H9 (cell line): ENCODE measurements around the gene F2. TPM values are rescaled to one million over a fixed set of nuclear protein-coding genes. Genes with fewer than 3 reads are reported as not detected.

Source experiments
- DNase-seq: peaks from one replicate; pipeline ENCODE4 v3.0.0-alpha.2; 2017
- H2AFZ ChIP-seq: one replicate; pipeline ENCODE4 v1.6.1; 2013; ENCODE audit warnings: mild to moderate bottlenecking, low read length, control low read depth, moderate library complexity
- H2AK5ac ChIP-seq: 2 replicates; pipeline ENCODE4 v1.6.1; 2013; ENCODE audit warnings: low read length, control low read depth, mixed read lengths; ENCODE audit not compliant: insufficient read length
- H2BK120ac ChIP-seq: one replicate; pipeline ENCODE4 v1.6.1; 2013; ENCODE audit warnings: low read depth, mild to moderate bottlenecking, low read length, control low read depth, inconsistent platforms; ENCODE audit not compliant: poor library complexity, severe bottlenecking
- H2BK12ac ChIP-seq: 2 replicates; pipeline ENCODE4 v1.6.1; 2013; ENCODE audit warnings: low read length, control low read depth, mixed read lengths, low read depth; ENCODE audit not compliant: insufficient read length
- H2BK15ac ChIP-seq: 2 replicates; pipeline ENCODE4 v1.6.1; 2013; ENCODE audit warnings: low read depth, low read length, control low read depth
- H2BK20ac ChIP-seq: one replicate; pipeline ENCODE4 v1.6.1; 2013; ENCODE audit warnings: low read depth, mild to moderate bottlenecking, low read length, control low read depth, inconsistent platforms; ENCODE audit not compliant: poor library complexity, severe bottlenecking
- H2BK5ac ChIP-seq: 2 replicates; pipeline ENCODE4 v1.6.1; 2013; ENCODE audit warnings: low read length, control low read depth, mixed read lengths; ENCODE audit not compliant: insufficient read length
- H3K14ac ChIP-seq: 2 replicates; pipeline ENCODE4 v1.6.1; 2013; ENCODE audit warnings: low read length, control low read depth; ENCODE audit not compliant: insufficient read depth
- H3K18ac ChIP-seq: 2 replicates; pipeline ENCODE4 v1.6.1; 2013; ENCODE audit warnings: low read depth, mild to moderate bottlenecking, mixed read lengths, low read length, control low read depth; ENCODE audit not compliant: insufficient read length
- H3K23ac ChIP-seq: 2 replicates; pipeline ENCODE4 v1.6.1; 2013; ENCODE audit warnings: low read length, control low read depth, mixed read lengths, low read depth; ENCODE audit not compliant: insufficient read length
- H3K23me2 ChIP-seq: 2 replicates; pipeline ENCODE4 v1.6.1; 2013; ENCODE audit warnings: low read depth, mild to moderate bottlenecking, mixed read lengths, low read length, control low read depth; ENCODE audit not compliant: insufficient read length, poor library complexity, severe bottlenecking
- H3K27ac ChIP-seq: 2 replicates; pipeline ENCODE4 v1.5.1; 2013; ENCODE audit warnings: low read length, control low read depth, mixed read lengths, low read depth; ENCODE audit not compliant: insufficient read length
- H3K27me3 ChIP-seq: 2 replicates; pipeline ENCODE4 v1.6.1; 2013; ENCODE audit warnings: low read length, control low read depth, inconsistent platforms; ENCODE audit not compliant: insufficient read depth
- H3K4ac ChIP-seq: 2 replicates; pipeline ENCODE4 v1.6.1; 2013; ENCODE audit warnings: low read depth, mild to moderate bottlenecking, control low read depth, inconsistent platforms, low read length, moderate library complexity
- H3K4me1 ChIP-seq: 2 replicates; pipeline ENCODE4 v1.6.1; 2013; ENCODE audit warnings: low read length, control low read depth, inconsistent platforms; ENCODE audit not compliant: insufficient read depth
- H3K4me2 ChIP-seq: 2 replicates; pipeline ENCODE4 v1.6.1; 2013; ENCODE audit warnings: low read length, control low read depth, mixed read lengths; ENCODE audit not compliant: insufficient read length, insufficient read depth
- H3K56ac ChIP-seq: 2 replicates; pipeline ENCODE4 v1.6.1; 2013; ENCODE audit warnings: low read depth, mild to moderate bottlenecking, mixed read lengths, low read length, control low read depth; ENCODE audit not compliant: insufficient read length
- H3K79me1 ChIP-seq: 2 replicates; pipeline ENCODE4 v1.6.1; 2013; ENCODE audit warnings: low read depth, mild to moderate bottlenecking, moderate library complexity, low read length, control low read depth, inconsistent platforms; ENCODE audit not compliant: insufficient read depth, poor library complexity, severe bottlenecking
- H3K79me2 ChIP-seq: 2 replicates; pipeline ENCODE4 v1.6.1; 2013; ENCODE audit warnings: low read length, control low read depth, inconsistent platforms; ENCODE audit not compliant: insufficient read depth
- H3K9ac ChIP-seq: 2 replicates; pipeline ENCODE4 v1.6.1; 2013; ENCODE audit warnings: low read length, control low read depth, mixed read lengths; ENCODE audit not compliant: insufficient read length; ENCODE audit errors: extremely low read depth
- H3K9me3 ChIP-seq: one replicate; pipeline ENCODE4 v1.6.1; 2013; ENCODE audit warnings: low read depth, low read length, inconsistent platforms; ENCODE audit not compliant: control insufficient read depth
- H3T11ph ChIP-seq: one replicate; pipeline ENCODE4 v1.6.1; 2013; ENCODE audit warnings: mild to moderate bottlenecking, low read length, control low read depth, inconsistent platforms
- H4K20me1 ChIP-seq: one replicate; pipeline ENCODE4 v1.6.1; 2013; ENCODE audit not compliant: control insufficient read depth, insufficient read length, insufficient read depth
- H4K5ac ChIP-seq: 2 replicates; pipeline ENCODE4 v1.6.1; 2013; ENCODE audit warnings: low read depth, mild to moderate bottlenecking, mixed read lengths, low read length, control low read depth; ENCODE audit not compliant: insufficient read length
- H4K8ac ChIP-seq: replicated peaks from 2 replicates; pipeline ENCODE4 v1.6.1; 2013; ENCODE audit warnings: low read length, control low read depth, mixed read lengths, low read depth; ENCODE audit not compliant: insufficient read length
- H4K91ac ChIP-seq: 2 replicates; pipeline ENCODE4 v1.6.1; 2013; ENCODE audit warnings: low read depth, mild to moderate bottlenecking, moderate library complexity, mixed read lengths, low read length, control low read depth; ENCODE audit not compliant: insufficient read length
- H3K27ac Mint-ChIP-seq, 3 experiments: 2 replicates in 2 of 3; 3 replicates in 1 of 3; pipeline ENCODE4 v1.8.0; 2020 to 2021; ENCODE audit warnings: mixed read lengths in 3 of 3, mild to moderate bottlenecking in 1 of 3, moderate library complexity in 1 of 3
- H3K27me3 Mint-ChIP-seq: 2 replicates; pipeline ENCODE4 v1.8.0; 2021; ENCODE audit warnings: low read depth, mild to moderate bottlenecking, moderate library complexity, mixed read lengths
- H3K36me3 Mint-ChIP-seq, 3 experiments: 2 replicates in 2 of 3; 3 replicates in 1 of 3; pipeline ENCODE4 v1.8.0; 2020 to 2021; ENCODE audit warnings: low read depth in 3 of 3, mixed read lengths in 3 of 3; ENCODE audit not compliant: insufficient read depth in 1 of 3
- H3K4me1 Mint-ChIP-seq, 2 experiments: 2 replicates each; pipeline ENCODE4 v1.8.0; 2020; ENCODE audit warnings: mixed read lengths in 2 of 2
- H3K4me3 Mint-ChIP-seq, 2 experiments: 2 replicates in 1 of 2; 3 replicates in 1 of 2; pipeline ENCODE4 v1.8.0; 2020 to 2021; ENCODE audit warnings: mild to moderate bottlenecking in 2 of 2, mixed read lengths in 2 of 2, moderate library complexity in 1 of 2
- H3K9me3 Mint-ChIP-seq, 2 experiments: 2 replicates in 1 of 2; 3 replicates in 1 of 2; pipeline ENCODE4 v1.8.0; 2020; ENCODE audit warnings: mild to moderate bottlenecking in 2 of 2, mixed read lengths in 2 of 2, moderate library complexity in 1 of 2
- CTCF ChIP-seq: fragments of 200-600 bp; sonication (generic); conservative IDR thresholded peaks from 3 replicates; pipeline ENCODE4 v1.8.0; 2021; ENCODE audit warnings: antibody characterized with exemption, mild to moderate bottlenecking
- total RNA-seq: library from RNA; stranded (reverse); gene quantifications from 2 replicates; pipeline ENCODE4 v1.2.1, GENCODE V29; 2021

F2 gene
- total RNA-seq, 1 experiment from 2014 or later = not detected

- no peak overlapping the region for H3K14ac ChIP-seq
- no peak overlapping the region for H3K27ac Mint-ChIP-seq
- no peak overlapping the region for H4K8ac ChIP-seq
- H3K27ac ChIP-seq = no peak overlapping the region
- no peaks in the 10 kb centered on the region for H3K23me2 ChIP-seq
- no peak for DNase-seq
- H2BK15ac ChIP-seq = no peak overlapping the region
- H2AFZ ChIP-seq = no peak overlapping the region
- H2BK12ac ChIP-seq = no peak overlapping the region
- H3K27me3 ChIP-seq = no peaks in the 10 kb centered on the region
- H4K20me1 ChIP-seq = no peaks in the 10 kb centered on the region
- no peak overlapping the region for H2AK5ac ChIP-seq
- no peaks in the 10 kb centered on the region for H3K4me1 ChIP-seq
- no peaks in the 10 kb centered on the region for H3K9me3 Mint-ChIP-seq
- H2BK5ac ChIP-seq = no peak overlapping the region
- no peak overlapping the region for H3K9ac ChIP-seq
- no peak overlapping the region for H3K23ac ChIP-seq
- H3K4me3 Mint-ChIP-seq = no peak overlapping the region
- H3K79me1 ChIP-seq = no peaks in the 10 kb centered on the region
- H3K18ac ChIP-seq = no peak overlapping the region
- H4K5ac ChIP-seq = no peak overlapping the region
- no peak overlapping the region for H4K91ac ChIP-seq
- H3K27me3 Mint-ChIP-seq = no peaks in the 10 kb centered on the region
- peaks cover 47 to 86% (median 81%) of the 10 kb centered on the region in 3 experiments; a peak in 6 of 7 replicates for H3K36me3 Mint-ChIP-seq
- no peak for TF ChIP-seq CTCF
- no peak overlapping the region for H3K4ac ChIP-seq
- no peak overlapping the region for H3K56ac ChIP-seq
- no peaks in the 10 kb centered on the region for H3K4me1 Mint-ChIP-seq
- H2BK120ac ChIP-seq = no peak overlapping the region
- no peaks in the 10 kb centered on the region for H3K9me3 ChIP-seq
- no peak overlapping the region for H2BK20ac ChIP-seq
- H3T11ph ChIP-seq = no peak overlapping the region
- no peak overlapping the region for H3K4me2 ChIP-seq
- H3K79me2 ChIP-seq = no peaks in the 10 kb centered on the region
Measured at GRCh38 chr11:46755962-46756361, 36.9 kb downstream of the F2 start.
